HepG2 (cell line): ENCODE measurements around the gene NOTCH3.

Experiments used
- KAT2B ChIP-seq: fragments of 150-350 bp; IDR thresholded peaks from 2 replicates; pipeline ENCODE4 v1.6.1; 2014; ENCODE audit warnings: low read depth, low read length, borderline replicate concordance
- MTA3 ChIP-seq: sonication (generic); formaldehyde crosslinking; IDR thresholded peaks from 2 replicates; pipeline ENCODE4 v1.4.0; 2020; ENCODE audit warnings: missing genetic modification reagents
- MYPOP ChIP-seq: sonication (generic); formaldehyde crosslinking; IDR thresholded peaks from 2 replicates; pipeline ENCODE4 v1.8.1; 2023; ENCODE audit warnings: mild to moderate bottlenecking, moderate library complexity, missing genetic modification reagents
- SMC3 ChIP-seq: IDR thresholded peaks from 2 replicates; pipeline ENCODE4 v1.6.1; 2011; ENCODE audit warnings: low read length, improper control_type of control experiment
- TAF1 ChIP-seq: sonication (generic); formaldehyde crosslinking; IDR thresholded peaks from 2 replicates; pipeline ENCODE4 v1.4.0; 2020; ENCODE audit warnings: missing genetic modification reagents
- ZFP36L1 ChIP-seq: sonication (generic); formaldehyde crosslinking; IDR thresholded peaks from 2 replicates; pipeline ENCODE4 v1.8.0; 2022; ENCODE audit warnings: mild to moderate bottlenecking, missing genetic modification reagents, moderate library complexity
- ZNF362 ChIP-seq: sonication (generic); formaldehyde crosslinking; IDR thresholded peaks from 2 replicates; pipeline ENCODE4 v1.4.0; 2020; ENCODE audit warnings: missing genetic modification reagents, mild to moderate bottlenecking, borderline replicate concordance
- ZNF562 ChIP-seq: sonication (generic); formaldehyde crosslinking; IDR thresholded peaks from 2 replicates; pipeline ENCODE4 v1.8.0; 2022; ENCODE audit warnings: missing genetic modification reagents, borderline replicate concordance

GRCh38 chr19:15118789-15119494 is 81.9 kb downstream of the NOTCH3 start:
- TF ChIP-seq MTA3 (CRISPR knock-in tag) (no peak), ZFP36L1 (no peak), ZNF562 (no peak), KAT2B (no peak), ZNF362 (CRISPR knock-in tag) (no peak), TAF1 (CRISPR knock-in tag) (no peak), SMC3 (no peak), MYPOP (CRISPR knock-in tag) (no peak)
